Loucy (cell line): Measurements from ENCODE around the gene MYRIP.

Source experiments
- H2AFZ ChIP-seq: fragments of 200-600 bp; sonication (generic); 2 replicates; pipeline ENCODE4 v1.6.0; 2016; ENCODE audit warnings: antibody characterized with exemption, mild to moderate bottlenecking, low read length, moderate library complexity
- H3F3A ChIP-seq: fragments of 200-600 bp; 2 replicates; pipeline ENCODE4 v1.6.0; 2016; ENCODE audit warnings: antibody characterized with exemption, low read depth, mild to moderate bottlenecking
- H3K27me3 ChIP-seq: fragments of 200-600 bp; sonication (generic); 2 replicates; pipeline ENCODE4 v1.6.1; 2014; ENCODE audit warnings: low read length, mild to moderate bottlenecking; ENCODE audit not compliant: insufficient read depth, poor library complexity, severe bottlenecking
- H3K36me3 ChIP-seq: fragments of 200-600 bp; sonication (generic); 2 replicates; pipeline ENCODE4 v1.6.1; 2016; ENCODE audit warnings: low read length; ENCODE audit not compliant: insufficient read depth
- H3K4me1 ChIP-seq: fragments of 200-600 bp; sonication (generic); 2 replicates; pipeline ENCODE4 v1.5.1; 2014; ENCODE audit warnings: low read length, mild to moderate bottlenecking; ENCODE audit not compliant: insufficient read depth, poor library complexity, severe bottlenecking
- H3K4me2 ChIP-seq: fragments of 200-600 bp; sonication (generic); 2 replicates; pipeline ENCODE4 v1.6.0; 2014; ENCODE audit warnings: antibody characterized with exemption, low read length, low read depth, mild to moderate bottlenecking; ENCODE audit not compliant: poor library complexity, severe bottlenecking
- H3K4me3 ChIP-seq: fragments of 200-600 bp; sonication (generic); 2 replicates; pipeline ENCODE4 v1.5.1; 2014; ENCODE audit warnings: low read length, mild to moderate bottlenecking, mixed read lengths; ENCODE audit not compliant: poor library complexity, severe bottlenecking
- H3K79me2 ChIP-seq: fragments of 200-600 bp; sonication (generic); 2 replicates; pipeline ENCODE4 v1.6.1; 2014; ENCODE audit warnings: low read length; ENCODE audit not compliant: insufficient read depth
- H3K9ac ChIP-seq: fragments of 200-600 bp; sonication (generic); 2 replicates; pipeline ENCODE4 v1.6.0; 2014; ENCODE audit warnings: mild to moderate bottlenecking, low read depth, low read length, moderate library complexity; ENCODE audit not compliant: poor library complexity, severe bottlenecking
- H3K9me2 ChIP-seq: fragments of 200-600 bp; sonication (generic); replicated peaks from 2 replicates; pipeline ENCODE4 v1.6.1; 2016; ENCODE audit warnings: low read depth, low read length, mixed read lengths
- H3K9me3 ChIP-seq: fragments of 200-600 bp; sonication (generic); 2 replicates; pipeline ENCODE4 v1.6.1; 2014; ENCODE audit warnings: mild to moderate bottlenecking, antibody characterized with exemption, low read length, low read depth; ENCODE audit not compliant: insufficient read depth
- H4K20me1 ChIP-seq: fragments of 200-600 bp; sonication (generic); 2 replicates; pipeline ENCODE4 v1.6.0; 2014; ENCODE audit warnings: antibody characterized with exemption, low read length, mild to moderate bottlenecking; ENCODE audit not compliant: insufficient read depth, poor library complexity, severe bottlenecking
- EZH2phosphoT487 ChIP-seq: fragments of 200-600 bp; IDR thresholded peaks from 2 replicates; pipeline ENCODE4 v1.6.1; 2018; ENCODE audit warnings: antibody characterized with exemption, mild to moderate bottlenecking, moderate library complexity, borderline replicate concordance
- TF ChIP-seq, protein P1 (sequence below): fragments of 200-600 bp; sonication (generic); conservative IDR thresholded peaks from 2 replicates; pipeline ENCODE4 v1.5.1; 2014; ENCODE audit warnings: mild to moderate bottlenecking, antibody characterized with exemption, low read length

Gene MYRIP

GRCh38 chr3:39810647-39811161 is 1.3 kb downstream of the MYRIP start:
- no peaks in the 10 kb centered on the region for H3F3A ChIP-seq
- H2AFZ ChIP-seq, result no peak overlapping the region
- no peaks in the 10 kb centered on the region for H3K9me3 ChIP-seq
- no peak overlapping the region for H3K4me3 ChIP-seq
- no peak for TF ChIP-seq EZH2phosphoT487
- TF ChIP-seq, protein P1, sequence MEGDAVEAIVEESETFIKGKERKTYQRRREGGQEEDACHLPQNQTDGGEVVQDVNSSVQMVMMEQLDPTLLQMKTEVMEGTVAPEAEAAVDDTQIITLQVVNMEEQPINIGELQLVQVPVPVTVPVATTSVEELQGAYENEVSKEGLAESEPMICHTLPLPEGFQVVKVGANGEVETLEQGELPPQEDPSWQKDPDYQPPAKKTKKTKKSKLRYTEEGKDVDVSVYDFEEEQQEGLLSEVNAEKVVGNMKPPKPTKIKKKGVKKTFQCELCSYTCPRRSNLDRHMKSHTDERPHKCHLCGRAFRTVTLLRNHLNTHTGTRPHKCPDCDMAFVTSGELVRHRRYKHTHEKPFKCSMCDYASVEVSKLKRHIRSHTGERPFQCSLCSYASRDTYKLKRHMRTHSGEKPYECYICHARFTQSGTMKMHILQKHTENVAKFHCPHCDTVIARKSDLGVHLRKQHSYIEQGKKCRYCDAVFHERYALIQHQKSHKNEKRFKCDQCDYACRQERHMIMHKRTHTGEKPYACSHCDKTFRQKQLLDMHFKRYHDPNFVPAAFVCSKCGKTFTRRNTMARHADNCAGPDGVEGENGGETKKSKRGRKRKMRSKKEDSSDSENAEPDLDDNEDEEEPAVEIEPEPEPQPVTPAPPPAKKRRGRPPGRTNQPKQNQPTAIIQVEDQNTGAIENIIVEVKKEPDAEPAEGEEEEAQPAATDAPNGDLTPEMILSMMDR, result no peak
- no peak overlapping the region for H3K9ac ChIP-seq
- H3K9me2 ChIP-seq, result no peaks in the 10 kb centered on the region
- H4K20me1 ChIP-seq, result no peaks in the 10 kb centered on the region
- no peaks in the 10 kb centered on the region for H3K27me3 ChIP-seq
- H3K4me2 ChIP-seq, result no peak overlapping the region
- H3K79me2 ChIP-seq, result no peaks in the 10 kb centered on the region
- H3K36me3 ChIP-seq, result no peaks in the 10 kb centered on the region
- no peaks in the 10 kb centered on the region for H3K4me1 ChIP-seq

DNA sequence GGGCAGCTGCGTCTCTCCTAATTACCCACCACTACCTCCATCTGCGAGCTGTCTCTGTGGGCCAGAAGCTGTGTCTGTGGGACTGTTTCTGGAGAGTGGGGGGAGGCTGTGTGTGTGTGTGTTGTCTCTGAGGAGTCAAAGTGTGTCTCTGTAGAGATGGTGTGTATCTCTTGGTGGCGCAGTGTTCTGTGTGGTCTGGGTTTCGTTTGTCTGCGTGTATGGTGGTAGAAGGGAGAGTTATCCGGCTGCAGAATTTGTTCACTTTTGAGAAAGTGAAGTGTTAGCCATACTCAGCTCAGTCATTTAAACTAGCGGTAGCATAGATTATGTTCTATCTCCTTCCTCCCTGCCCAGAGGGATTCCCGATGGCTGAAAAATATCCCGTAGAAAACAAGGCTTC is 2.2 kb downstream of the MYRIP start:
- Histone ChIP-seq H3K4me3 (no peak overlapping the region), H3K79me2 (no peaks in the 10 kb centered on the region), H3K4me2 (no peak overlapping the region), H3F3A (no peaks in the 10 kb centered on the region), H3K4me1 (no peaks in the 10 kb centered on the region), H3K9ac (no peak overlapping the region), H3K9me2 (no peaks in the 10 kb centered on the region), H4K20me1 (no peaks in the 10 kb centered on the region), H3K36me3 (no peaks in the 10 kb centered on the region), H3K27me3 (no peaks in the 10 kb centered on the region), H2AFZ (no peak overlapping the region), H3K9me3 (no peaks in the 10 kb centered on the region)
- TF ChIP-seq EZH2phosphoT487, result no peak
- TF ChIP-seq, protein P1, result no peak

DNA sequence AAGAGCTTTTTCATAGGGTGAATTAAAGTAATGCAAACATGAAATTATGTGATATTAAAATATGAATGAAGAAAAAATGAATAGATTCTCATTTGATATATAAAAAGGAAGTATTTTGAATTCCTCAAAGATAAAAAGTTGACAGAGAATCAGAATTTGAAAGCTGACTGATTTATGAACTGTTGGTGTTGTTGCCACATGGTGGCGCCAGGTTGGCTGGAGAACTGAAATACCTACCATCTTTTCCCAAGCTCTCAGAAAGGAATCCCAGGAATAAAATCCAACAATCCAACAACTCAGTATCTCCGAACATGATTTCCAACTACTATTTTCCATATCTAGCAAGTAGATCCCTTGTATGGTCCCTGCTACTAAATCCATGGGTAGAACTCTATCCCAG is 3.1 kb downstream of the MYRIP start:
- H3K4me1 ChIP-seq, result no peaks in the 10 kb centered on the region
- H3K79me2 ChIP-seq, result no peaks in the 10 kb centered on the region
- no peak overlapping the region for H3K4me3 ChIP-seq
- no peaks in the 10 kb centered on the region for H3F3A ChIP-seq
- no peaks in the 10 kb centered on the region for H4K20me1 ChIP-seq
- H3K27me3 ChIP-seq, result no peaks in the 10 kb centered on the region
- H2AFZ ChIP-seq, result no peak overlapping the region
- H3K4me2 ChIP-seq, result no peak overlapping the region
- no peaks in the 10 kb centered on the region for H3K9me2 ChIP-seq
- H3K36me3 ChIP-seq, result no peaks in the 10 kb centered on the region
- H3K9ac ChIP-seq, result no peak overlapping the region
- no peaks in the 10 kb centered on the region for H3K9me3 ChIP-seq
- TF ChIP-seq EZH2phosphoT487, result no peak
- TF ChIP-seq, protein P1, result peak; percentile 79
